Measurements from ENCODE around the gene GLIS1.

Gene GLIS1

DNA sequence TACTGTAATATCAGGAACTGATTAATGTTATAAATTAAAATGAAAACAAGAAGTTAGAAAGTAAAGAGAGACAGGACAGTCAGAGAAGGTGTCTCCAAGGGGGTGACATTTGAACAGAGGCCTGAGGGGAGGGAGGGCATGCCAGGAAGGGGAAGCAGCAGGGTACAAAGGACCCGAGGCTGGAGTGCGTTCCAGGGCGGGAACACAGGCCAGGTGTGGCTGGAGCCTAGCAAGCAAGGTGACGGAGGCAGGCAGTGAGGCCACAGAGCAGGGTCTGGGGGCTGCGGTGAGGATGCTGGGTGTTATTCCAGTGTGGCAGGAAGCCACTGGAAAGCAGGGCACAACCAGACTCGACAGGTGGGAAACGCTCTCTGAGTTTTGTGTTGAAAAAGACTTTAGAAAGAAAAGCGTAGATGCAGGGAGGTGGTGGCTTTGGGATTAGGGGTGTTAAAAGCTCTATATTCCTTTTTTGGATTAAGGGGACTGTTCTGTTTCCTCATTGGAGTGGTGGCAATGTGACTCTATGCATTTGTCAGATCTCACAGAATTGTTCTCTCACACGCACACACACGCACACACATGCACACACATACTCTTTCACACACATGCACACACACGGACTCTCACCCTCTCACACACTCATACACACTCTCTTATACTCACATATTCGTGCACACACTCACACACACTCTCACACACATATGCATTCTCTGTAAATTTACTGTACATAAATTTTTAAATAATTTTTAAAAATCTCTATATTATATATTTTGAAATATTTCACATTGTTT is 124.5 kb downstream of the GLIS1 start:
- no peak for DNase-seq

DNA sequence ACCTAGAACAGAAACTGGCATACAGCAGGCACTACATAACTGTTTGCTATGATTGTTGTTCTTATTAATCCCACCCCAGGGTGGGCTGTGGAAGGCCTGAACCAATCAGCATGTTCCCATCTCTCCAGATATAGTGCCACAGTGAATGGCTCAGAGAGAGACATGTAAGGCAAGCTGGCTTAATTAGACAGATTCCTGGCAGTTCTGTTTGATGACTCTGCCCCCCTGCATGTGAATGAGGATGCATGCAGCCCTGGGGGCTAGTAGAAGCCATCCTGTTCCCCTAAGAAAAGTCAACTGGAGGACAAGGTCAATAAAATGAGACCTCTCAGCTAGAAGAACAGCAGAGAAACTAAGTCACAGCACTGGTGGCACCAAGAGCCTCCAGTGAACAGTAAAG is 130.3 kb downstream of the GLIS1 start:
- no peak for DNase-seq

DNA sequence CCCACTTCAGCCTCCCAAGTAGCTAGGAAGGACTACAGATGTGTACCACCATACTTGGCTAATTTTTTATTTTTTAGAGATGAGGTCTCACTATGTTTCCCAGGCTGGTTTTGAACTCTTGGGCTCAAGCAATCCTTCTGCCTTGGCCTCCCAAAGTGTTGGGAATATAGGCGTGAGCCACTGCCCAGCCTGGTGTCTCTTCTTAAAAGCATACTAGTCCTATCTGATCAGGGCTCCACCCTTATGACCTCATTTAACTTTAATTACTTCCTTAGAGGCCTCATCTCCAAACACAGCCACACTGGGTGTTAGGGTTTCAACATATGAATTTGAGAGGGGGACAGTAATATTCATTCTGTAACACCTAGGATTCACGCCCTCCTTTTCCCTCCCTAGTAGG is 130.9 kb downstream of the GLIS1 start:
- no peak for DNase-seq

DNA sequence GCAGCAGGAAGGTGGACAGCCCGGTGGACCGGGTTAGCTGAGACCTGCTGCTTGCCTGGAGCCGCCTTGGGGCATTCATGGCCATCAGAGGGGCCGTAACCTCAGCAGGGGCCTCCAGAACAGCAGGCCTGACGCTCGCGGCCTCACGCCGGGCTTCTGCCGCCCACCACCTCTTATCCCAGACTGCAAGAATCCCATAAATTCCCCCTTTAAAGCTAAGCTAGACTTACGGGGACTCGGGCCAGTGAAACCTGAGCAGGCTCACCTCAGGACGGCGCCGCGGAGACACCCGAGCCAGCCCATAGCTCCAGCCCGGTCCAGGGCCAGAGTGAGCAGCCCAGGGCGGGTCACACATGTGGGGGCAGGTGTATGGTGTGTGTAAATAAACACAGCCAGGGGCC is 132.3 kb downstream of the GLIS1 start:
- DNase-seq = no peak

DNA sequence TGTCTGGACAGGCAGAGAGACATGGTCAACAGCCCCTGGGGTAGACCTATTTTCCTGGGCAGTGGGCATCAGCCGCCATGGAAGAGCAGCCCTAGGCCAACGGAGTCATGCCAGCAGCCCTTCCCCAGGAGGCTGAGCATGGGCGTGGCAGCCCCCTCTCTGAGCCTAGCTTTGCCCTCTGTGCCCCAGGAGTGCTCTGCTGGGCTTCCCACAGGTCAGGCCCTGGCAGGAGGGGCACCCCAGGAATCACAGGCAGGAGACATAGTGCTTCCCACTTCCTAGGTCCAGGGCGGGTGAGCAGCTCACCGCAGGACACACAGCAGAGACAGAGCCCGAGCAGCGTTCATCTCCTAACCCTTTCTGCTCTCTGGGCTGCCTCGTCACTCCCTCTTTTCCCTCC is 132.8 kb downstream of the GLIS1 start:
- no peak for DNase-seq

DNA sequence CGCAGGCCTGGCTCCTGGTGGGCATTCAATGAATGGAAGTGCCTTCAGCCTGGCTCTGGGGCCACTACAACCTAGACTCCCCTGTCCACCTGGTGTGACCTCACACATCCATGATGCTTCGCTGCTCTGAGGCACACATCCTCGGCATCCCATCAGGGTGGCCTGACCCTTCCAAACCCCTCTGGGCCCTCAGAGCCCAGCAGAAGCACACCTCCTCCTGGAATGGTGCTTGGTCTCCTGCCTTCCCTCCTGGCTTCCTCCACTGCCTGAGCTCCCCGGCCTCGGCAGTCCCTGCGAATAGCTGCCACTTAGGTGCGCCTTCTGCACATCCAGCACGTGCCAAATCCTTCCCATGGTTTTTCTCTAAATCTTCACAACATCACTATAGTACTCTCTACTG is 133.8 kb downstream of the GLIS1 start:
- DNase-seq = no peak

DNA sequence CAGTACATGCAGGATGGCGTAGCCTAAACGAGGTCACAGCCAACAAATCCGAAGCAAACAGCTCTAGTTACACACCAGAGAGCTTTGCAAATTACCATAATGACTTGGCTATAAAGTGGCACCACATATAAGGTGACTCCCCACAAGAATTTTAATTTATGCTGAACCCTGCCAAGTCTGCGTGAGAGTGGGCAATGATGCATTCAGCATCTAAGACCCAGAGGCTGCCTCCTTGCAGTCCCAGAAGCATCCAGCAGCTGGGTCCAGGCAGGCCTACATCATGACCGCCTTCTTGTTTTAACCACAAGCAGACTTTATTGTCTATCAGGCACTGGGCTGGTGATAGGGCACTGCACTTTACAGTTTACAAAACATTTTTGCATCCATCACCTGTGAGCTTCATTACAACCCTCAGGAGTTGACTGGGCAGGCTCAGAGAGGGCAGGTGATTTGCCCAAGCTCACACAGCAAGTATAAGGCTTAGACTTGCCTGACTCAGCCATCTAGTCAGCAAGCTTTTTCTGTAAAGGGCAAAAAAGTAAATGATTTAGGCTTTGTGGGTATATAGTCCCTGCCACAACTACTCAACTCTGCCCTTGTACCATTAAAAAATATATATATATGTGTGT is 134.6 kb downstream of the GLIS1 start:
- DNase-seq = no peak

DNA sequence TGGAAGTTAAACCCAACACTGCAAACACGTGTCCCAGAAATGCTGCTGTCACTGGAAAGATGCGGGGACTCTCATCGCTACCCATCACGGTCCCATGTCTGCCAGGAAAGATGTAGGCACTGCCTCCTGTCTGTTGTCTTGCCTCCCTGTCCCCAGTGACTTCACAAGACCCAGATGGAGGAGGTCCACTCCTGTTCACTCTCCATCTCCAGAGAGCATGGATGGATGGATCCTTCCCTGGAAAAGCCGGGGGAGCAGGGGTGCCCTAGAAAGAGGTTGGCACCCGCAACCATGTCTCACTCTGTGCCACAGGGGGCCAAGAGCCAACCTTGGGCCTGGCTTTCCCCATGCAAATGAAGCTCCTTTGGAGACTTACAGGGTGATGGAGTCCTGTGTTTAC is 135.5 kb downstream of the GLIS1 start:
- no peak for DNase-seq

DNA sequence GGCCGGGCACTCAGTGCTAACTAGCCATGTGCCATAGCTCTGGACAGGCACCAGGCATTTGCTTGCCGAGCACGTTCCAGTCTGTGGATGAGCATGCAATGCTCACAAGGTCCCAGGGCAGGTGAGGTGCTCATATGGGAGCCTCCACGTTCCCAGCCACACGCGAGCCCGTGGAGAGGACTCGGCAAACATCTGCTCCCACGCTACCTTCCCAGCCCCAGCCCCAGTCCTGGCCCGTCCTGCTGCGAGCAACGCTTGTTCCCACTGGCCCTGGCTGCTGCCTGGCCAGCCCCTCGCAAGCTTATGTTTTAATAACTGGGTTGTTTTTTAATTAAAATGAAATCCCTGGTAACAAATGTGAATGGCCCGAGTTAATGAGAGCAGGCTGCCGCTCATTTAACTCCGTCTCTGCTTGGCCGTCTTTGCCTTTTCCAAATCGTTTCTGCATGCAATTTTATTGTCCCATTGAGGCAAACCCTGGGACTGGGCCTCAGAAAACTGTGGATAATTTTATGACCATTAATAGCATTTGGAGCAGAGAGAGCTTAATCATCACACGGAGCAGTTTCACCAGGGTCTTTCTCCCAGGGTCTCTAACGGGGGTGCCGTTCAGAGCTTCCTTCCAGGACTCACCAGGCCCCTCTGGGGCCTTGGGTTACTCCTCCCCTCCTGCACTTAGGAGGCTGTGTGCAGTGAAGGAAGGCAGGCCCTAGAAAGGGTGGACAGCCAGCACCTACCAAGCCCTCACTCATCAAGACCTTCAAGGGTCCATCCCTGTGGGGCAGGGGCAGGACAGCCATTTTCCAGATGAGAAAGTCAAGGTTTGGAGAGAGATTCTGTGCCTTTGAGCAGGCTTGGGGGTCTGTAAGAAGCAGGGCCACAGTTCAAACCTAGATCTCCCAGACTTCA is 136.8 kb downstream of the GLIS1 start:
- no peak for DNase-seq

DNA sequence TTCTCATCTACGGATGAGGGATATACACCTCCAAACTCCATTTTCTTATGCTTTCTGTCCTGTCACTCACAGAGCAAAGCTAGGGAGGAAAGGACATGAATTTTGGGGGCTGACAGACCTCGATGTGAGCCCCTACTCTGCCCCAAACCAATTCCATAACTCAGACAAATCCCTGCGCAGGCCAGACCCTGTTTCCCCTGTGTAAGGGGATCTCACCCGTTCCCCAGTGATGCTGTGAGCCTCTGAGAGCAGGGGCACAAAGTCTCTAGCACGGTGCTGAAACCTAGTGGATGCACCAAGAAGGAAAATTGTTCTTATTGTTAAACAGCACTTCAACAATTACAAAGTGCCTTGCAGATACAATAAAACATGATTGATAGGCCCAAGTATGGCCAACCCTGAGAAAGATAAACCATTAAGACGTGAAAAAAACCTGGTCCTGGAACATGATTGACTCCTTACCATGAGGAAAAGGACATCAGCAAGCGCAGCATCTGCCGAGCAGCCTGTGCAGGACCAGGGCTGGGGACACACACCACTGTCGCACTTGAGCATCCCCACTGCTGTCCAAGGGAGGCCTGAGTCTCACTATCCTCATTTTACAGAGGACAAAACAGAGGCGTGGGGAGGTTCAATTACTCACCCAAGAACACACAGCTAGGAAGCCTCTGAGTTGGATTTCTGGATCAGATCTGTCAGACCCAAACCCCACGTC is 137.8 kb downstream of the GLIS1 start:
- DNase-seq = no peak

DNA sequence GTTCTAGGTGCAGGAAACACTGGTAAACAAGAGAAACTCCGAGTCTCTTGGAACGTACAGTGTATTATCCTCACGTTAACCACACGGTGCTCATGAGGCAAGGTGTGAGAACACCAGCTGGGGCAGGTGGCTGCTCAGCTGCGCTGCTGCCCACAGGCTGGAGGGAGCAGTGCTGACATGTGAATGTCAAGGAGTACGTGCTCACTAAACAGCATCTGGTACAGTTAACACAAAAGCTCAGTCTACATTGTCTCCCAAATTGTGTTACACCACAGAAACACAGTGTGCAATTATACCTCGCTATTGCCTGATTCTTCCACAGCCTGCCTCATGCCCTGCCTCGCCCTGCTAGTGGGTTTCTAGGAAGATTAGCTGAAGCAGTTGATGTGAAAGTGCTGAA is 138.4 kb downstream of the GLIS1 start:
- DNase-seq = no peak

DNA sequence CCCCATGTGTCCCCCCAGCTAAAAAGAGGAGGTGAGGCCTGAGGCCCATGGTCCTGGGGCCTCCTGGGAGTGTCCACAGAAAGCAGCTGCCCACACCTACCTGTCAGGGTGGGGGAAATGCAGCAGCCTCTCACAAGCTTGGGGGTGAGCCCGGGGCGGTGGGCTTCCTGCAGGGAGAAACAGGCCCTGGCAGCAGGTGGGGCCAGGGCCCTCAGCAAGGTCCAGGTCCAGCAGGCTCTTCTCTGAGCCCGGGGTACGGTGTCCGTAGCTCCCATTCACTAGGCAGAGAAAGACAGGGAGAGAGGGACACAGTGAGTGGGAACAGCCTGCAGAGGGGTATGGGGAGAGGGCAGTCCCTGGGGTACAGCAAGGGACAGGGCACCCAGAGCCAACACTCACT is 139.0 kb downstream of the GLIS1 start:
- DNase-seq = no peak

DNA sequence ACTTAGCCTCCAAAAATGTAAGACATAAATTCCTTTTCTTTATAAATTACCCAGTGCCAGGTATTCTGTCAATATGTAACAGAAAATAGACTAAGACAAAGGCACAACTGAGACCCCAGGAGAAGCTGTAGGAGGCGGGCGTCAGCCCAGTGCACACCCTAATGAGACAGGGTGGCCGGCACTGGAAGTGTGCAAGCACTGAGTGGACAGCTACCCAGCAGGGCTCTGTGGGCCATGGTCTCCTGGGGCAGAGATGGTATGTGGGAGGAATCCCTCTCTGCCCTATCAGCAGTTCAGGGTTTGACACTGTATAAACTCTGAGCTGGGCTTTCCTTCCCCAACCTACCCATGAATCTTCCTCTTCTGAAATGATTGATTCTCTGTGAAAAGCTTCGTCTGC is 139.5 kb downstream of the GLIS1 start:
- DNase-seq = no peak

DNA sequence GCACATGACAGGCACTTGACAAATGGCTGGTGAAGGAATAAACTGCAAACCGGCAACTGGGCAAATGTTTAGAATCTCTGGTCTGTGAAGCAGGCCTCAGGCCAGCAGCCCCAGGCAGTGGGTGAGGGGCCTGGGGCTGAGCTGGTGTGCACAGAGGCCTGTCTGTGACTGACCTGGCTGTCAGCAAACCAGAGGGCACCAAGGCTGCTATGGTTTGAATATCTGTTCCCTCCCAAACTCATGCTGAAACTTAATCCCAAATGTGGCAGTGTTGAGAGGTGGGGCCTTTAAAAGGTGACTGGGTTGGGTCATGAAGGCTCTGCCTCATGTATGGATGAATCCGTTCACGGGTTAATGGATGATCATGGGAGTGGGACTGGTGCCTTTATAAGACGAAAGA is 140.0 kb downstream of the GLIS1 start:
- no peak for DNase-seq

DNA sequence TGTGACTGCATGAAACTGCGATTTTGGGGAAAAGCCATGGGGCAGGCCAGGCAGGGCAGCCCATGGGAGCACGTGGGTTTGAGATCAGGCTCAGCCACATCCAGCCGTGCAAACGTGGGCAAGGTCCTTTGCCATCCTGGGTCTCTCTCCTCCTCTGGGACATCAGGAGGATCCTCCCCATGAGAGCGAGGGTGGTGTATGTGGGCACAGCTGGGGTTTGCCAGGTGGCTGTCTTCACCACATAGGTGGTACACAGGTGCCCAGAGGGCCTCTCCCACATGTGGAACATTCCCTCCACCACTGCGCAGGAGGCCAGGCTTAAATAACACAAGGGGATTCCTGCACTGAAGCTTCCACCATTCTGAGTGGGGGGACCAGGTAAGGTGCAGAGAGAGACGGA is 143.1 kb downstream of the GLIS1 start:
- DNase-seq = no peak

DNA sequence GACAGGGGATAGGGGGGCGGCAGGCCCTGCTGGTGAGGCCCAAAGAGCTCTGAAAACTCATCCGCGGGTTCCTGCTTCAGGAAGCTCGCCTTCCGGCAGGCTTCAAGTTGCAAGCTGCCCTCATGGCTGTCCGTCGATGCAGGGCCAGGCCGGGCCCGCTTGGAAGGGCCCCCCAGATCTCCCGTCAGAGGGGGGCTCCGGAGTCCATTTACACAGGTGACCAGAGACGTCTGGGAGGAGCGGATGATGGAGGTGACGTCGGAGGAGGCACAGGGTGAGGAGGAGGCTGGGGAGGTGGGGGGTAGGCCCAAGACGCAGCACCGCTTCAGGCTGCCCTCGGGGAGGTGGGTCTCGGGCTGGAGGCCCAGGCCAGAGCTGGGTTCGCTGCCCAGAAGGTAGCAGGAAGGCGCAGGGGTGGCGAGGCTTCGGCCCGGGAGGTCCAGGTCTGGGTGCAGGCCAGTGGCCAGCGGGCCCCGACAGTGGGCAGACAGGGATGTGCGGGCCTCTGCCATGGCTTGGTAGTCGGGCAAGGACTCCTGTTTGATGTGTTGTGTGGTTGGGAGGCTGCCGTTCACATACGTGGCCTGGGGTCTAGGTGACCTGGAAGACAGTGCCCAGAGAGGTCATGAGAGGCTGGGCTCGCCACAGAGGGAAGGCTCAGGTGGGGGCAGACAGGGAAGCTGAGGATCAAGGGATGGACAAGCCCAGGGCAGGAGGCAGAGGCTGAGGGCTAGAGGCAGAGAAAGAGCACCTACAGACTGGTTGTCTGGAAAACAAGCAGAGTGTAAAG is 144.4 kb downstream of the GLIS1 start:
- no peak for DNase-seq

DNA sequence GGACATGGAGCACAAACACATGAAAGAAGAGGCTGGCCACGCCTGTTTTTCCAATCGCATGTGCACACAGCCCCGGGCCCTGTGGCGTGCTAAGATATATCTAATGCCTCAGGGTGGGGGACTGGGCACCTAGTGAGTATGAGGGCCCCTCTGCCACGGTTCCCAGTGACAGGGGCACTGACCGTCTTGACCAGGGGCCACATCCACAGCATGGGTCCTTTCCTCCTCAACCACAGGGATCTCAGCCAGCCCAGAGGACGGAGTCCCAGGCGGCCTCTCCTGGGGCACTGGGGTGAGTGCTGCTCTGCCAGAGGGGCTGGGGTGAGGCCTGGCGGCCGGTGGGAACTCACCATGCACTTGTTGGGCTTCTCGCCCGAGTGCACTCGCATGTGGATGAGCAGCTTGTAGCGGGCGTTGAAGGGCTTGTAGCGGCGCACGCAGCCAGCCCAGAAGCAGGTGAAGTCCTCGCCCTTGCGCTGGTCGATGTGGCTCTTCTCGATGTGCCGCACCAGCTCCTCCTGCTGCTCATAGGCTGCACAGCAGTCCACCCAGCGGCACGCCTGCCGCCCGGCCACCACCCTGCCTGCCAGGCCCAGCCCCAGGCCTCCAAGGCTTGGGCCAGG is 145.1 kb downstream of the GLIS1 start:
- DNase-seq = no peak

DNA sequence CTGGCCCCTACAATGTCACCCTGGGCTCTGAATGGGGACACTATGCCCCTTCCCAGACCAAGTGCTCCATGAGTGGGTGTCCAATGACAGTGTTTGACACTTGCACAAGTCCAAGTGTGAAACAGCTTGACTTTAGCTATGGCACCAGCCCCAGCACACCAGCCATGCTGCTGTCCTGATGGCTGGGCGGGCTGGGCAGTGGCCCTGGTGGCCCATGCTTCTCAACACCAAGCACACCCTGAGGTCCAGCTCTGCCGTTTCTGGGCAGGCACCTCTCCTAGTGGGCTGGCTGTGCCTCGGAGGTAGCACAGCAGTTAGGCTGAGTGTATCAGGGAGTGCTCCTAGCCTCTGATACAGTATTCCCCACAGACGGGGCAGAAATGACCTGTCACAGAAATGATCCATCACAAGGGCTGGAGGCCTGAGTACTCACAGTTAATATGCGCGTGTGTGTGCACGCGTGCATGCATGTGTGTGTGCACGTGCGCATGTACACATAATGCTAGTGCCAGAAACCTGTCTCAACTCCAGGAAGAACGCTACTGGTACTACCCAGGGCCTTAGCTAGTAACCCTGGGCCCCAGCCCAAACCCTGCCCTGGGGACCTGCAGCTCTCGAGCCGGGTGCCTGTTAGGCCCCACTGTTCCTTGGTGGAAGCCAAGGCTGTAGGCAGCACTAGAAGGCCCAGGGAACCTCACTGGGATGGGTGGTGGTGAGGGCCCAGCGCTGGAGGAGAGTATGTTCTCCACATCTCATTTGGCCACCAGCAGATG is 145.8 kb downstream of the GLIS1 start:
- no peak for DNase-seq

DNA sequence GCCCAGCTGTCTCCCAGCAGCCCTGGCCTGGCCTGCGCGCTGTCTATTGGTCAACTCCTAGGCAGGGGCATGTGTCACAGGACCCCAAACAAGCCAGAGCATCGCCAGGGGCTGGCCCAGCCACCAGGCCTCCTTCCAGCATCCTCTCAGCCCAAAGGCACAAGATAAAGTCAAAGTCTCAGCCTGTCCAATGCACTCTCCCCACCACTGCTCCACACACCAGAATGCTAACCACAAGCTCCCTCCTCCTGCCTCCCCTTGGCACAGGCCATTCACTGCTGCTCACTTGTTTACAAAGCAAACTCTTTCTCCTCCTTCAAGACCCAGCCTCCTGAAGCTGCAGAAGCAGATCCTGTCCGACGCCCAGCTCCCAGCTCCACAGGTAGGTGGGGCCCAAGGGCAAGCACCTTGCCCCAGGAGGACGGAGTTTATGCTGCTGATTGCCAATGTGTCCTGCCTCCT is 146.4 kb downstream of the GLIS1 start:
- DNase-seq = no peak

DNA sequence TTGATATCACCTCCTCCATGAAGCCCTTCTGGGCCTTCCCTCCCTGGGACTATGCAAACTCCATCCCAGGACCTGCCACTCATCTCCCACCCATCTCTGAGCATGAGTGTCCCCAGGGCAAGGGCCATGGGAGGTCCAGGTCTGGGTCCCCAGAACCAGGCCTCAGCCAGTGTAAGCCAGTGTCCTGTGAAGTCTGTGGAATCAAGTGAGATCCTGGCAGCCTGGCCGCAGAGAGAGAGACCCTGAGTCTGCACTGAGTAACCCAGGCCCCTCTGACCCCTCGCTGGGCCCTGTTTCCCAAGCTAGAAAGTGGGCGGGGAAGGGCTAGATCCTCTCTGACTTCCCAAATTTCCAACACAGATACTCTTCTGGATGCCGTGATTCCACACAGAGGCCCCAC is 147.0 kb downstream of the GLIS1 start:
- no peak for DNase-seq
